Liver (tissue), 9 donors: ENCODE data around the gene LPAR2. TPM values are rescaled to one million over a fixed set of nuclear protein-coding genes. Genes with fewer than 3 reads are reported as not detected.

ENCODE experiments used
- DNase-seq: peaks from one replicate; pipeline ENCODE4 v3.0.0-alpha.2; 2017; ENCODE audit warnings: low spot score
- H3K27ac ChIP-seq, 2 donors: one replicate each; pipeline ENCODE4 v1.7.0; 2013; ENCODE audit warnings: inconsistent platforms in 2 of 2, low read length in 2 of 2, control low read depth in 1 of 2, low read depth in 1 of 2, mild to moderate bottlenecking in 1 of 2
- H3K27me3 ChIP-seq, 4 donors: one replicate each; pipeline versions ENCODE4 v1.6.1 to v1.7.0; 2013; ENCODE audit warnings: low read length in 3 of 4, inconsistent platforms in 1 of 4, mild to moderate bottlenecking in 1 of 4, moderate library complexity in 1 of 4; ENCODE audit not compliant: control insufficient read depth in 4 of 4, insufficient read depth in 4 of 4
- H3K36me3 ChIP-seq, 4 donors: one replicate each; pipeline versions ENCODE4 v1.6.1 to v1.7.0; 2013; ENCODE audit warnings: low read length in 3 of 4, mild to moderate bottlenecking in 3 of 4, low read depth in 1 of 4, moderate library complexity in 1 of 4; ENCODE audit not compliant: control insufficient read depth in 4 of 4, insufficient read depth in 3 of 4
- H3K4me1 ChIP-seq, 4 donors: one replicate each; pipeline versions ENCODE4 v1.6.1 to v1.7.0; 2013; ENCODE audit warnings: low read length in 3 of 4, mild to moderate bottlenecking in 3 of 4, moderate library complexity in 1 of 4; ENCODE audit not compliant: control insufficient read depth in 4 of 4, insufficient read depth in 4 of 4
- H3K4me3 ChIP-seq, 3 donors: one replicate each; pipeline versions ENCODE4 v1.6.1 to v1.7.0; 2013; ENCODE audit warnings: low read length in 3 of 3, control low read depth in 1 of 3, low read depth in 1 of 3, mild to moderate bottlenecking in 1 of 3
- H3K9ac ChIP-seq, 2 donors: one replicate each; pipeline ENCODE4 v1.7.0; 2013; ENCODE audit warnings: low read length in 2 of 2, mild to moderate bottlenecking in 2 of 2, moderate library complexity in 2 of 2, control low read depth in 1 of 2, low read depth in 1 of 2
- H3K9me3 ChIP-seq, 4 donors: one replicate each; pipeline versions ENCODE4 v1.6.1 to v1.7.0; 2013; ENCODE audit warnings: low read length in 3 of 4; ENCODE audit not compliant: control insufficient read depth in 4 of 4
- EGR1 ChIP-seq, 2 donors: IDR thresholded peaks; 2 replicates each; pipeline ENCODE4 v1.6.1; 2016 to 2018; ENCODE audit warnings: antibody characterized with exemption in 2 of 2, low read depth in 2 of 2
- FOXA1 ChIP-seq: IDR thresholded peaks from 2 replicates; pipeline ENCODE4 v1.6.1; 2016; ENCODE audit warnings: antibody characterized with exemption
- GABPA ChIP-seq, 2 donors: IDR thresholded peaks in 1 of 2; conservative IDR thresholded peaks in 1 of 2; 2 replicates each; pipeline ENCODE4 v1.6.1; 2016; ENCODE audit warnings: antibody characterized with exemption in 2 of 2, mild to moderate bottlenecking in 1 of 2, moderate library complexity in 1 of 2
- HNF4G ChIP-seq: IDR thresholded peaks from 2 replicates; pipeline ENCODE4 v1.6.1; 2016; ENCODE audit warnings: antibody characterized with exemption
- JUND ChIP-seq, 2 donors: IDR thresholded peaks; 2 replicates each; pipeline ENCODE4 v1.6.1; 2016; ENCODE audit warnings: antibody characterized with exemption in 2 of 2
- NR2F2 ChIP-seq: IDR thresholded peaks from 2 replicates; pipeline ENCODE4 v1.6.1; 2016; ENCODE audit warnings: antibody characterized with exemption
- RAD21 ChIP-seq, 2 donors: IDR thresholded peaks; 2 replicates each; pipeline ENCODE4 v1.6.1; 2016; ENCODE audit warnings: antibody characterized with exemption in 2 of 2, mild to moderate bottlenecking in 2 of 2
- RXRA ChIP-seq, 2 donors: IDR thresholded peaks; 2 replicates each; pipeline ENCODE4 v1.6.1; 2017 to 2018; ENCODE audit warnings: antibody characterized with exemption in 2 of 2, mild to moderate bottlenecking in 1 of 2
- YY1 ChIP-seq: IDR thresholded peaks from 2 replicates; pipeline ENCODE4 v1.6.1; 2016; ENCODE audit warnings: antibody characterized with exemption, mild to moderate bottlenecking
- WGBS: extraction: QIAGEN DNeasy Blood & Tissue Kit; methylation state at CpG from one replicate; pipeline ENCODE4 v1.1.7; 2013; 5-methylcytosine and 5-hydroxymethylcytosine counted together
- polyA plus RNA-seq, 2 donors: library from polyadenylated mRNA; stranded (reverse) in 1 of 2; unstranded in 1 of 2; fragments of 200-250 nt in 1 of 2; fragments of >200 nt in 1 of 2; fragmentation: Nextera tagmentation in 1 of 2; extraction: Ambion mirVana in 1 of 2; gene quantifications; one replicate each; pipeline versions ENCODE4 v1.2.1 to v1.2.3, GENCODE V29; 2013 to 2015
- total RNA-seq, 2 donors: library from RNA; depleted of rRNA; stranded (reverse); fragments of >200 nt; gene quantifications; one replicate each; pipeline ENCODE4 v1.2.3, GENCODE V29; 2014
- TF ChIP-seq, protein P1 (sequence below): fragments of 150-350 bp; IDR thresholded peaks from 2 replicates; pipeline ENCODE4 v1.5.1; 2017; ENCODE audit warnings: improper control_type of control experiment, low read depth, low read length; ENCODE audit not compliant: missing input control
- TF ChIP-seq, protein P2 (sequence below): IDR thresholded peaks from 2 replicates; pipeline ENCODE4 v1.6.1; 2016; ENCODE audit warnings: antibody characterized with exemption
- TF ChIP-seq, protein P3 (sequence below): IDR thresholded peaks from 2 replicates; pipeline ENCODE4 v1.6.1; 2016; ENCODE audit warnings: antibody characterized with exemption, mild to moderate bottlenecking
- donor health status: healthy.
- donor health status: healthy.
- donor health status: healthy.
- donor health status: healthy.
- donor health status: healthy.

The LPAR2 gene
- total and polyA plus RNA-seq, 4 donors: 1.0 to 3.4 (median 1.2) TPM

DNA sequence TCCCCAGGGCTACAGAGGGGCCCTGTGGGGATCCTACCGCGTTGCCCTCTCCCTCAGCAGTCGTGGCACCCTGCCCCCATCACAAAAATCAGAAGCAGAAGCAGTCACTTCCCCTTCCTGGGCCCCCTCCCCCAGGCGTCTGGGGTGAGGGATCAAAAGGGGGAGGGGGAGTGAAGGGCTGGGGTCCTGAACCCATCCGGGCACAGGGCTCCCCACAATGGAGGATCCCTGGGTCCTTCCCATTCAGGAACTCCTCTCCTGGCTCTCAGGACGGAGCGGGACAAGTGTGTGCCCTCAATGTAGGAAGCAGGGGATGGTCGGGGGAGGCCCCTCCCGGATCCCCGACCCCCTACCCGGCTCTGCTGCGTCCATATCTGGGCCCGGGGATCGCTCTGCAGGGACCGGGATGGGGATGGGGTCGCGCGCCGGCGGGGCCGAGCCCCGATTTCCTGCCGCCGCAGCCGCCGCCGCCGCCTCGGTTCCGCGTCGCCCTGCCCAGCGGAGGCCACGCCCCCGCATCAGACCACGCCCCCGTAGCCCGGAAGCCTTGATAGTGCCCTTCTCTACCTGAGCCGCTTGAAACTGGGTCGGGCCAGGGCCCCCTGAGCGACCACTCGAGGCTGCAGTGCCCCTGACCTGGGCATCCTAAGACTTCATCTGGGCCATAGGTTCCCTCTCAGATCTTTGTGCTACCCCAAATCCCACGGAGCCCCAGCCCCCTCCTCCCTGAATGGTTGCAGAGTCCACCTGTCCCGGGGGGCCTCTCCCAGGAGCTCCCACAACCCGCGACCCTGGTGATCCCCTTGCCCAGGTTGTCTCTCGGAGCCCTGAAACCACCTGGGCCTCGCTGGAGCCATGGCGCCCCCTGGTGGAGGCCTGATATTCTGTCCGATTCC lies 15.4 kb upstream of the LPAR2 start, which contains the start of gene GMIP:
GMIP (minus strand) TSS at position 500 of the 896 bp plus-strand sequence; CDS start at position 372, 128 bp downstream.
- H3K9me3 ChIP-seq: no peaks in the 10 kb centered on the region
- no peaks in the 10 kb centered on the region for H3K27me3 ChIP-seq
- H3K27ac ChIP-seq: peak within 1 kb of the TSS; percentile 43 to 73
- peak within 1 kb of the TSS; percentile 71 to 89 (median 72) for H3K4me3 ChIP-seq
- peaks cover 1 to 15% (median 8%) of the 10 kb centered on the region in 4 donors for H3K4me1 ChIP-seq
- peak; percentile 83 for DNase-seq
- H3K36me3 ChIP-seq: peaks cover 14 to 33% (median 19%) of the 10 kb centered on the region in 4 donors
- 2% methylated on average over 50 of the region's 50 CpGs for WGBS
- H3K9ac ChIP-seq: peak within 1 kb of the TSS; percentile 58 to 66
- peak; percentile 69 to 82 for TF ChIP-seq RAD21 (IDR thresholded peaks at IDR 0.05)
- TF ChIP-seq, protein P1, sequence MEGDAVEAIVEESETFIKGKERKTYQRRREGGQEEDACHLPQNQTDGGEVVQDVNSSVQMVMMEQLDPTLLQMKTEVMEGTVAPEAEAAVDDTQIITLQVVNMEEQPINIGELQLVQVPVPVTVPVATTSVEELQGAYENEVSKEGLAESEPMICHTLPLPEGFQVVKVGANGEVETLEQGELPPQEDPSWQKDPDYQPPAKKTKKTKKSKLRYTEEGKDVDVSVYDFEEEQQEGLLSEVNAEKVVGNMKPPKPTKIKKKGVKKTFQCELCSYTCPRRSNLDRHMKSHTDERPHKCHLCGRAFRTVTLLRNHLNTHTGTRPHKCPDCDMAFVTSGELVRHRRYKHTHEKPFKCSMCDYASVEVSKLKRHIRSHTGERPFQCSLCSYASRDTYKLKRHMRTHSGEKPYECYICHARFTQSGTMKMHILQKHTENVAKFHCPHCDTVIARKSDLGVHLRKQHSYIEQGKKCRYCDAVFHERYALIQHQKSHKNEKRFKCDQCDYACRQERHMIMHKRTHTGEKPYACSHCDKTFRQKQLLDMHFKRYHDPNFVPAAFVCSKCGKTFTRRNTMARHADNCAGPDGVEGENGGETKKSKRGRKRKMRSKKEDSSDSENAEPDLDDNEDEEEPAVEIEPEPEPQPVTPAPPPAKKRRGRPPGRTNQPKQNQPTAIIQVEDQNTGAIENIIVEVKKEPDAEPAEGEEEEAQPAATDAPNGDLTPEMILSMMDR: peak; percentile 61
- no peak for TF ChIP-seq YY1
- TF ChIP-seq RXRA (IDR thresholded peaks at IDR 0.05): no peak

DNA sequence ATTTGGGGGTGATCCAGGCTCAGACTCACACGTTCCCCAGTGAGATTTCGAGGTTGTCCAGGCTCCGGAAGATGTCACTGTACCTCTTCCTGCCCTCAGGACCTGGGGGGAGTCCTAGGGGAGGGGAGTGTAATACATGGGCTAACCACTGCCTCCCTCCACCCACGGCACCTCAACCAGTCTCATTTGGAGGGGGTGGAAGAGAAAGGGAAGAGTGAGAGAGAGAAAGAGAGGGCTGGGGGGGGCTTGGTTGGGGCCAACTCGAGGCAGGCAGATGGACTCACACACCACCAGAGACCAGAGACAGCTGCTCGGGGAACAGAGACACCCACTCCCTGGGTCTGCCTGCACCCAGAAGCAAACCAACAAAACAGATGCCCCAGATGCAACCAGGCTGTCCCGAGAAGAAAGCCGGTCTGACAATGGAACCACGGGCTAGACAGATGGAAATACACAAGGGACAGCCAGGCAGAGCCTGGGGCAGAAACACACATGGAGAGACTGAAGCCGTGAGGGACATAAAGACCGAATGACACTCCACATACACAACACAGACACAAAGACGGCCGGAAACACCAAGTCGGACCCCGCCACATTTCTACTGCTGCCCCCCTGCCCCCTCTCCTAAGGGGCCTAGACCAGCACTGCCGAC lies 14.6 kb upstream of the LPAR2 start:
- Histone ChIP-seq H3K4me1 (peaks cover 1 to 15% (median 8%) of the 10 kb centered on the region in 4 donors), H3K36me3 (peaks cover 14 to 29% (median 19%) of the 10 kb centered on the region in 4 donors), H3K9me3 (no peaks in the 10 kb centered on the region), H3K27me3 (no peaks in the 10 kb centered on the region), H3K4me3 (peak overlapping the region; percentile 71 to 89 (median 72)), H3K9ac (peak overlapping the region; percentile 58 to 66), H3K27ac (peak overlapping the region; percentile 43 to 73)
- no peak for DNase-seq
- 33% methylated on average over 16 of the region's 16 CpGs for WGBS
- TF ChIP-seq JUND (IDR thresholded peaks at IDR 0.05) (no peak), GABPA (IDR thresholded peaks at IDR 0.05 in 1 of 2, conservative IDR thresholded peaks at IDR 0.05 in 1 of 2) (no peak), HNF4G (no peak), FOXA1 (no peak), EGR1 (IDR thresholded peaks at IDR 0.05; ENCODE audit: low read depth in 2 of 2) (no peak), YY1 (no peak), NR2F2 (no peak)
- TF ChIP-seq, protein P2, sequence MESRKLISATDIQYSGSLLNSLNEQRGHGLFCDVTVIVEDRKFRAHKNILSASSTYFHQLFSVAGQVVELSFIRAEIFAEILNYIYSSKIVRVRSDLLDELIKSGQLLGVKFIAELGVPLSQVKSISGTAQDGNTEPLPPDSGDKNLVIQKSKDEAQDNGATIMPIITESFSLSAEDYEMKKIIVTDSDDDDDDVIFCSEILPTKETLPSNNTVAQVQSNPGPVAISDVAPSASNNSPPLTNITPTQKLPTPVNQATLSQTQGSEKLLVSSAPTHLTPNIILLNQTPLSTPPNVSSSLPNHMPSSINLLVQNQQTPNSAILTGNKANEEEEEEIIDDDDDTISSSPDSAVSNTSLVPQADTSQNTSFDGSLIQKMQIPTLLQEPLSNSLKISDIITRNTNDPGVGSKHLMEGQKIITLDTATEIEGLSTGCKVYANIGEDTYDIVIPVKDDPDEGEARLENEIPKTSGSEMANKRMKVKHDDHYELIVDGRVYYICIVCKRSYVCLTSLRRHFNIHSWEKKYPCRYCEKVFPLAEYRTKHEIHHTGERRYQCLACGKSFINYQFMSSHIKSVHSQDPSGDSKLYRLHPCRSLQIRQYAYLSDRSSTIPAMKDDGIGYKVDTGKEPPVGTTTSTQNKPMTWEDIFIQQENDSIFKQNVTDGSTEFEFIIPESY: no peak
- TF ChIP-seq, protein P1: no peak
- TF ChIP-seq, protein P3, sequence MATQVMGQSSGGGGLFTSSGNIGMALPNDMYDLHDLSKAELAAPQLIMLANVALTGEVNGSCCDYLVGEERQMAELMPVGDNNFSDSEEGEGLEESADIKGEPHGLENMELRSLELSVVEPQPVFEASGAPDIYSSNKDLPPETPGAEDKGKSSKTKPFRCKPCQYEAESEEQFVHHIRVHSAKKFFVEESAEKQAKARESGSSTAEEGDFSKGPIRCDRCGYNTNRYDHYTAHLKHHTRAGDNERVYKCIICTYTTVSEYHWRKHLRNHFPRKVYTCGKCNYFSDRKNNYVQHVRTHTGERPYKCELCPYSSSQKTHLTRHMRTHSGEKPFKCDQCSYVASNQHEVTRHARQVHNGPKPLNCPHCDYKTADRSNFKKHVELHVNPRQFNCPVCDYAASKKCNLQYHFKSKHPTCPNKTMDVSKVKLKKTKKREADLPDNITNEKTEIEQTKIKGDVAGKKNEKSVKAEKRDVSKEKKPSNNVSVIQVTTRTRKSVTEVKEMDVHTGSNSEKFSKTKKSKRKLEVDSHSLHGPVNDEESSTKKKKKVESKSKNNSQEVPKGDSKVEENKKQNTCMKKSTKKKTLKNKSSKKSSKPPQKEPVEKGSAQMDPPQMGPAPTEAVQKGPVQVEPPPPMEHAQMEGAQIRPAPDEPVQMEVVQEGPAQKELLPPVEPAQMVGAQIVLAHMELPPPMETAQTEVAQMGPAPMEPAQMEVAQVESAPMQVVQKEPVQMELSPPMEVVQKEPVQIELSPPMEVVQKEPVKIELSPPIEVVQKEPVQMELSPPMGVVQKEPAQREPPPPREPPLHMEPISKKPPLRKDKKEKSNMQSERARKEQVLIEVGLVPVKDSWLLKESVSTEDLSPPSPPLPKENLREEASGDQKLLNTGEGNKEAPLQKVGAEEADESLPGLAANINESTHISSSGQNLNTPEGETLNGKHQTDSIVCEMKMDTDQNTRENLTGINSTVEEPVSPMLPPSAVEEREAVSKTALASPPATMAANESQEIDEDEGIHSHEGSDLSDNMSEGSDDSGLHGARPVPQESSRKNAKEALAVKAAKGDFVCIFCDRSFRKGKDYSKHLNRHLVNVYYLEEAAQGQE: no peak
